B cell (primary cell): Measurements from ENCODE around the gene ITPKB.

Source experiments
- CTCF ChIP-seq: fragments of 200-600 bp; IDR thresholded peaks from one replicate; pipeline ENCODE4 v1.8.0; 2022; ENCODE audit warnings: antibody characterized with exemption, mild to moderate bottlenecking
- EZH2 ChIP-seq: IDR thresholded peaks from 2 replicates; pipeline ENCODE4 v1.6.1; 2012; ENCODE audit warnings: borderline replicate concordance, low read depth, mild to moderate bottlenecking, moderate library complexity, low read length; ENCODE audit not compliant: insufficient read depth, poor library complexity, severe bottlenecking

DNA sequence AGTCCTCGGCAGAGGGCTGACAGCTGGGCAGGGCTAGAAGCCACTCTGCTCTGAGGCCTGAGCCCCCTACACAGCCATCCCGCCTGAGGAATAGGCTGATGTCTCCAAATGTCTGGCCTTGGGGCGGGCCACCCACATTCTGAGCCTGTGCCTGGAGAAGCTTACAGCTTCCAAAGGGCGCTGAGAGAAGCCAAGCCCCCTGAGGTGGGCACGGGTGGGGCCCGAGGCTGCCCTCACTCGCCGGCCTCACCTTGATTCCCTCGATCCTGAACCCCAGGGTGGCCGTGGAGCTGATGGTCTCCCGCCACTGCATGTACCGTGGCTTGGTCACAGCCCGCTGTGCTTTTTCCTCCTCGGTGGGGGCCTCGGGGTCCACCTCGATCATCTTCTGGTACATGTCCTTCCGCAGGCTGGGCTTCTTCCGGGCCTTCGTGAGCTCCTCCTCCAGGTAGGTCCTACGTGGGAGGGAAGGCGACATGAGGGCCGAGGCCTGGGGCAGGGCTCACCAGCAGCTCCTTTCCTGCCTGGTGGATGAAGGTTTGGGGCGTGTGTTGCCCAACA lies 97.3 kb downstream of the ITPKB start:
- TF ChIP-seq CTCF (no peak), EZH2 (no peak)
